ENCODE data around the gene TNIK.

TNIK gene

DNA sequence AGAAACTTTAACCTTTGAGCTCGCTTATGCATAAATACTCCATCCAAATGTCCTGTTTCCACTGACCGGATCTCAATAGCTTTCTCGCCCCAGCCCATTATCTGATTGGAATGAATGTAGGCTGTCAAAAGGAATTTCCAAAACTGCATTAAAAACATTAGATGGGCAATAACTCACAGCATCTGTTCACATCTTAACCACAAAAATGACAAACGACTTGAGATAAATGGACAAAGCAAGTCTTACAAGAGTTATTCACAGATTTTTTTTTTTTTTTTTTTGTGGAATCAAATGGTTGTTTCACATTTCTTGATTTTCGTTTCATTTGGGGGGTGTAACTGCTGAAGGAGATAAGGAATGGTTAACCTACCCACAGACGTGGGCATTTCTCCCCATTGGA lies 394.0 kb downstream of the TNIK start:
- H3K79me2 ChIP-seq (ENCODE audit: low read length) = no peaks in the 10 kb centered on the region
- H3K9ac ChIP-seq (ENCODE audit: low read length) = no peak overlapping the region
- no peak overlapping the region for H3K4me2 ChIP-seq (ENCODE audit: low read length)
- H3K4me3 ChIP-seq (ENCODE audit: low read length) = no peak overlapping the region
- no peaks in the 10 kb centered on the region for H3K4me1 ChIP-seq (ENCODE audit: low read length)
- no peak overlapping the region for H2AFZ ChIP-seq (ENCODE audit: low read depth, low read length)
- H3K27me3 ChIP-seq (ENCODE audit: low read depth, low read length) = no peaks in the 10 kb centered on the region
- TF ChIP-seq EZH2phosphoT487 (IDR thresholded peaks at IDR 0.05; ENCODE audit: low read depth) = no peak
- H3K36me3 ChIP-seq (replicated peaks; ENCODE audit: low read depth, low read length) = peaks cover 50% of the 10 kb centered on the region
- H4K20me1 ChIP-seq (ENCODE audit: insufficient read depth, low read length) = no peaks in the 10 kb centered on the region
- H3K9me3 ChIP-seq (ENCODE audit: insufficient read depth, low read length) = no peaks in the 10 kb centered on the region
- no peak overlapping the region for H3K27ac ChIP-seq (ENCODE audit: low read length)

DNA sequence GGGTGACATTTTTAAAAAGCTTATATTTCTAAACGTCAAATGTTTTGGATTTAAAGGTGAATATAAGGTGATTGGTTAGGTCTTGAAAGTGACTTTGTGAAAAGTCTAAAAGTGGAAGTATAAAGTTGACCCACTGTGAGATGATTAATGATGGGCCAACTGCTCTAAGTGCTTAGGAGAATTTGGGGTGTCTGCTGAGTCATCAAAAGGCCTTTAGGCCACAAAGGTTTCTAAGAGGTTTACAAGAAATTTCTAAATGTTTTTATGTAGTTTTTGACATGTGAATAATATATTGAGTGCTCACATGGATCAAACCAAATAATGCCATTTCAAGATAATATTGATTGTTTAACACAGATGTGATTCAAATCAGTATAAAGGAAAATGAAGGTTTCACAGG lies 394.5 kb downstream of the TNIK start:
- peaks cover 48% of the 10 kb centered on the region for H3K36me3 ChIP-seq (replicated peaks; ENCODE audit: low read depth, low read length)
- no peaks in the 10 kb centered on the region for H3K9me3 ChIP-seq (ENCODE audit: insufficient read depth, low read length)
- H3K27me3 ChIP-seq (ENCODE audit: low read depth, low read length) = no peaks in the 10 kb centered on the region
- H3K4me3 ChIP-seq (ENCODE audit: low read length) = no peak overlapping the region
- H2AFZ ChIP-seq (ENCODE audit: low read depth, low read length) = no peak overlapping the region
- no peak overlapping the region for H3K9ac ChIP-seq (ENCODE audit: low read length)
- no peak overlapping the region for H3K27ac ChIP-seq (ENCODE audit: low read length)
- no peaks in the 10 kb centered on the region for H4K20me1 ChIP-seq (ENCODE audit: insufficient read depth, low read length)
- no peaks in the 10 kb centered on the region for H3K79me2 ChIP-seq (ENCODE audit: low read length)
- no peak overlapping the region for H3K4me2 ChIP-seq (ENCODE audit: low read length)
- H3K4me1 ChIP-seq (ENCODE audit: low read length) = no peaks in the 10 kb centered on the region
- TF ChIP-seq EZH2phosphoT487 (IDR thresholded peaks at IDR 0.05; ENCODE audit: low read depth) = no peak
- TF ChIP-seq, protein P1, sequence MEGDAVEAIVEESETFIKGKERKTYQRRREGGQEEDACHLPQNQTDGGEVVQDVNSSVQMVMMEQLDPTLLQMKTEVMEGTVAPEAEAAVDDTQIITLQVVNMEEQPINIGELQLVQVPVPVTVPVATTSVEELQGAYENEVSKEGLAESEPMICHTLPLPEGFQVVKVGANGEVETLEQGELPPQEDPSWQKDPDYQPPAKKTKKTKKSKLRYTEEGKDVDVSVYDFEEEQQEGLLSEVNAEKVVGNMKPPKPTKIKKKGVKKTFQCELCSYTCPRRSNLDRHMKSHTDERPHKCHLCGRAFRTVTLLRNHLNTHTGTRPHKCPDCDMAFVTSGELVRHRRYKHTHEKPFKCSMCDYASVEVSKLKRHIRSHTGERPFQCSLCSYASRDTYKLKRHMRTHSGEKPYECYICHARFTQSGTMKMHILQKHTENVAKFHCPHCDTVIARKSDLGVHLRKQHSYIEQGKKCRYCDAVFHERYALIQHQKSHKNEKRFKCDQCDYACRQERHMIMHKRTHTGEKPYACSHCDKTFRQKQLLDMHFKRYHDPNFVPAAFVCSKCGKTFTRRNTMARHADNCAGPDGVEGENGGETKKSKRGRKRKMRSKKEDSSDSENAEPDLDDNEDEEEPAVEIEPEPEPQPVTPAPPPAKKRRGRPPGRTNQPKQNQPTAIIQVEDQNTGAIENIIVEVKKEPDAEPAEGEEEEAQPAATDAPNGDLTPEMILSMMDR (IDR thresholded peaks at IDR 0.05; ENCODE audit: low read depth, low read length) = no peak

DNA sequence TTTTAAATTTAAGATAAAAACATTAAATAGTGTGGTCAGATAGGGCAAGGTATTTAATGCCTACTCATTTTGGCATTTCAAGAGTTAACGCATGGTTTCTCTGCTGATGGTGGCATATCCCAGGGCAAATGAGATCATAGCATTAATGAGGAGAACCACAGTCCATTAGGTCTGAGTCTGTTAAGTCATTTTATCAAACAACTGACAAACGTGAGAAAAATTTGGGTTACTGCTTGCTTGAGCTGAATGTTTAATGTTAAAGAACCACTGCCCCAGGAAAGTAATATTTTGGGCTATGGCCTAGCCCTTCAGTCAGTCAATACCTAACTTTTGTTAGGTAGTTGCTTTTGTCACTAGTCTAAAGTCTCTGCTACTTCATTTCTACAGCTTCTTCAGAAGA lies 395.7 kb downstream of the TNIK start:
- H3K4me1 ChIP-seq (ENCODE audit: low read length) = no peaks in the 10 kb centered on the region
- H3K9ac ChIP-seq (ENCODE audit: low read length) = no peak overlapping the region
- no peak overlapping the region for H3K4me2 ChIP-seq (ENCODE audit: low read length)
- no peaks in the 10 kb centered on the region for H3K9me3 ChIP-seq (ENCODE audit: insufficient read depth, low read length)
- H4K20me1 ChIP-seq (ENCODE audit: insufficient read depth, low read length) = no peaks in the 10 kb centered on the region
- H3K27ac ChIP-seq (ENCODE audit: low read length) = no peak overlapping the region
- TF ChIP-seq, protein P1 (IDR thresholded peaks at IDR 0.05; ENCODE audit: low read depth, low read length) = no peak
- TF ChIP-seq EZH2phosphoT487 (IDR thresholded peaks at IDR 0.05; ENCODE audit: low read depth) = no peak
- H3K4me3 ChIP-seq (ENCODE audit: low read length) = no peak overlapping the region
- H3K27me3 ChIP-seq (ENCODE audit: low read depth, low read length) = no peaks in the 10 kb centered on the region
- peaks cover 37% of the 10 kb centered on the region for H3K36me3 ChIP-seq (replicated peaks; ENCODE audit: low read depth, low read length)
- no peak overlapping the region for H2AFZ ChIP-seq (ENCODE audit: low read depth, low read length)
- no peaks in the 10 kb centered on the region for H3K79me2 ChIP-seq (ENCODE audit: low read length)

DNA sequence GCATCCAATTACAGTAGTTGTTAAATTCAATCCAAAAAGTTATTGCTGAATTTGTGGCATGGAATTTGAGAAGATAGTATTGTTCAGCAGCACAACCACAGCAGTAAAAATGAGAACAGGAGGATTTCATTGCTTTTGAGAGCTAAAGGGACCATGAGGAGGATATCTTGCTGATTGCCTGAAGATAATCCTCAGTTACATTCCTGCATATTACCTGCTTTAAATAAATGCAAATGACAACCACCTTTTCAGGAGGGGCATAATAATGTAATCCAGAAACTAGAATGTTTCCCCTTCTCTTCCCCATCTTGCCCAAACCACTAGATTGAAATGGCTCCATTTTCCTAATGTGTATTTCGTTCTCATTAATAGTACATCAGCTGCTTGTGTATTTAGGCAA lies 398.5 kb downstream of the TNIK start:
- Histone ChIP-seq H3K79me2 (ENCODE audit: low read length) (no peaks in the 10 kb centered on the region), H3K4me3 (ENCODE audit: low read length) (no peak overlapping the region), H3K27me3 (ENCODE audit: low read depth, low read length) (no peaks in the 10 kb centered on the region), H2AFZ (ENCODE audit: low read depth, low read length) (no peak overlapping the region), H3K9me3 (ENCODE audit: insufficient read depth, low read length) (no peaks in the 10 kb centered on the region), H3K27ac (ENCODE audit: low read length) (no peak overlapping the region), H3K36me3 (replicated peaks; ENCODE audit: low read depth, low read length) (peaks cover 30% of the 10 kb centered on the region), H3K9ac (ENCODE audit: low read length) (no peak overlapping the region), H3K4me2 (ENCODE audit: low read length) (no peak overlapping the region), H3K4me1 (ENCODE audit: low read length) (no peaks in the 10 kb centered on the region), H4K20me1 (ENCODE audit: insufficient read depth, low read length) (no peaks in the 10 kb centered on the region)
- TF ChIP-seq, protein P1 (IDR thresholded peaks at IDR 0.05; ENCODE audit: low read depth, low read length) = no peak
- TF ChIP-seq EZH2phosphoT487 (IDR thresholded peaks at IDR 0.05; ENCODE audit: low read depth) = no peak

DNA sequence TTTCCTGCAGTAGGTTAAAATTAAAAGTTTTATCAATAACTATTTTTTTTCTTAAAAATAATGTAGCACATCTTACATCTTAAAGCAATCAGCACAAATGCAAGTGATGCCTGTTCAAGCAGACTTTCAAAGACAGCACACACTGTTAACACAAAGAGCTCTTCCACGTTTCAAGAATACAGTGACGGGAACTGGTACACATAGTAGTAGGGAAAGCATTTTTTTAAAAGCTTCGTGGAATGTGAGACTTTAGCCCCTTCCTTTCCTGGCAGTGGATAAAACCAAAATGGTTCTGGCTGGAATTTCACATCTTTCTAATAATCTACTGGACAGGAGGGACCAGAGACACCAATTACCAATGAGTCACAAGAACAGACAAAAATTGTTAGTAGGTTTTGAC lies 400.2 kb downstream of the TNIK start:
- Histone ChIP-seq H3K4me1 (ENCODE audit: low read length) (no peaks in the 10 kb centered on the region), H4K20me1 (ENCODE audit: insufficient read depth, low read length) (no peaks in the 10 kb centered on the region), H2AFZ (ENCODE audit: low read depth, low read length) (no peak overlapping the region), H3K27me3 (ENCODE audit: low read depth, low read length) (no peaks in the 10 kb centered on the region), H3K36me3 (replicated peaks; ENCODE audit: low read depth, low read length) (peaks cover 12% of the 10 kb centered on the region), H3K4me3 (ENCODE audit: low read length) (no peak overlapping the region), H3K27ac (ENCODE audit: low read length) (no peak overlapping the region), H3K9ac (ENCODE audit: low read length) (no peak overlapping the region), H3K4me2 (ENCODE audit: low read length) (no peak overlapping the region), H3K9me3 (ENCODE audit: insufficient read depth, low read length) (no peaks in the 10 kb centered on the region), H3K79me2 (ENCODE audit: low read length) (no peaks in the 10 kb centered on the region)
- TF ChIP-seq, protein P1 (IDR thresholded peaks at IDR 0.05; ENCODE audit: low read depth, low read length) = no peak
- TF ChIP-seq EZH2phosphoT487 (IDR thresholded peaks at IDR 0.05; ENCODE audit: low read depth) = no peak
